ENCODE data around the gene PLXNB2.

- TF ChIP-seq, protein P1, sequence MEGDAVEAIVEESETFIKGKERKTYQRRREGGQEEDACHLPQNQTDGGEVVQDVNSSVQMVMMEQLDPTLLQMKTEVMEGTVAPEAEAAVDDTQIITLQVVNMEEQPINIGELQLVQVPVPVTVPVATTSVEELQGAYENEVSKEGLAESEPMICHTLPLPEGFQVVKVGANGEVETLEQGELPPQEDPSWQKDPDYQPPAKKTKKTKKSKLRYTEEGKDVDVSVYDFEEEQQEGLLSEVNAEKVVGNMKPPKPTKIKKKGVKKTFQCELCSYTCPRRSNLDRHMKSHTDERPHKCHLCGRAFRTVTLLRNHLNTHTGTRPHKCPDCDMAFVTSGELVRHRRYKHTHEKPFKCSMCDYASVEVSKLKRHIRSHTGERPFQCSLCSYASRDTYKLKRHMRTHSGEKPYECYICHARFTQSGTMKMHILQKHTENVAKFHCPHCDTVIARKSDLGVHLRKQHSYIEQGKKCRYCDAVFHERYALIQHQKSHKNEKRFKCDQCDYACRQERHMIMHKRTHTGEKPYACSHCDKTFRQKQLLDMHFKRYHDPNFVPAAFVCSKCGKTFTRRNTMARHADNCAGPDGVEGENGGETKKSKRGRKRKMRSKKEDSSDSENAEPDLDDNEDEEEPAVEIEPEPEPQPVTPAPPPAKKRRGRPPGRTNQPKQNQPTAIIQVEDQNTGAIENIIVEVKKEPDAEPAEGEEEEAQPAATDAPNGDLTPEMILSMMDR (IDR thresholded peaks at IDR 0.05) = no peak
- no peak for TF ChIP-seq POLR2A (IDR thresholded peaks at IDR 0.05)
Observed at GRCh38 chr22:50317178-50317577, 9.7 kb upstream of the PLXNB2 start.

Measured in gastroesophageal sphincter (tissue), 3 donors.